GM10266 (cell line): ENCODE results near the gene DGKD.

ENCODE experiments used
- DNase-seq: peaks from one replicate; pipeline ENCODE4 v3.0.0; 2012; ENCODE audit errors: extremely low spot score
- CTCF ChIP-seq: IDR thresholded peaks from 2 replicates; pipeline ENCODE4 v1.5.1; 2012; ENCODE audit warnings: mild to moderate bottlenecking, low read depth; ENCODE audit not compliant: control insufficient read depth, insufficient read depth; ENCODE audit errors: missing control alignments

The DGKD gene

GRCh38 chr2:233407771-233408181 lies 53.5 kb downstream of the DGKD start:
- no peak for DNase-seq
- TF ChIP-seq CTCF: no peak

- no peak for TF ChIP-seq CTCF
- no peak for DNase-seq
These were observed 54.3 kb downstream of the DGKD start for GRCh38 chr2:233408366-233409285.

GRCh38 chr2:233409286-233409991 lies 55.1 kb downstream of the DGKD start:
- no peak for TF ChIP-seq CTCF
- no peak for DNase-seq

- DNase-seq: no peak
- TF ChIP-seq CTCF: no peak
These were observed 56.0 kb downstream of the DGKD start for GRCh38 chr2:233410196-233410760.

GRCh38 chr2:233411162-233411561 lies 56.9 kb downstream of the DGKD start:
- no peak for DNase-seq
- TF ChIP-seq CTCF: no peak

GRCh38 chr2:233412405-233412804 lies 58.1 kb downstream of the DGKD start:
- no peak for DNase-seq
- no peak for TF ChIP-seq CTCF

- no peak for TF ChIP-seq CTCF
- DNase-seq: no peak
These were observed 58.8 kb downstream of the DGKD start for GRCh38 chr2:233413046-233413445.
